ENCODE results near the gene KCTD18.

Gene KCTD18

DNA sequence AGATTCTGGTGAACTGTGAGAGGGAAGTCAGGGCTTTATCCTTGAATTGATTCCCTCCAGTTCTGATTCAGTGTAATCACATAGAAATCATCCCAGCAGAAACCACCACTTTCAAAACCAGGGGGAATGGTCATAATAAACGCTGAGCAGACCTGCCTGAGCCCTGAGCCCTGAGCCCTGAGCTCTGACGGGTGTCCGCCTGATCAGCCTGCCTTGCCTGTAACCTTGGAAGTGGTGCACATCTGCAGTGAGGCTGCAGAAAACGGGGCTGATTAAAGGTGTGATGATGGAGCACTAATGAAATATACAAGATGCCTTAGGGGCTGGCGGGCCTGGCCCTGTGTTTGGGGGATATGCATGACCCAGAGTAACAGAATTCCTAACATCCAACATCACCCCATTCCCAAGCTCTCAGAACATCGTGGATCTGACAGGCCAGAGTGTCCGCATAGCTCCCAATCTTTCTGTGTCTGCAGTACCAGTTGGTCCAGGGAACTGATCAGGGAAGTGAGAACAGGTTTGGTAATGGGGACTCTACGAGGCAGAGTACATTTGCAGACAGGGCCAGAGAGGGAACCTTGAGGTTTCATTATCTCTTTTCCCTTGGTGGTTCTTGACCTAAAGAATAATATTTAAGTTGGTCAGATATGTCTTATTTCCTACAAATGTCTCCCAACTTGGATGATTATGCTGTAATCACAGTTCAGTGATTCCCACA lies 37.8 kb downstream of the KCTD18 start:
- no peaks in the 10 kb centered on the region for H3K27me3 ChIP-seq
- H3K27ac ChIP-seq, result no peak overlapping the region
- no peaks in the 10 kb centered on the region for H3K4me1 ChIP-seq
- intact Hi-C loops (cut with DNase I; ENCODE audit: low total_unique reads), result no loop called here
- H3K4me3 ChIP-seq, result no peak overlapping the region
- TF ChIP-seq, protein P1, sequence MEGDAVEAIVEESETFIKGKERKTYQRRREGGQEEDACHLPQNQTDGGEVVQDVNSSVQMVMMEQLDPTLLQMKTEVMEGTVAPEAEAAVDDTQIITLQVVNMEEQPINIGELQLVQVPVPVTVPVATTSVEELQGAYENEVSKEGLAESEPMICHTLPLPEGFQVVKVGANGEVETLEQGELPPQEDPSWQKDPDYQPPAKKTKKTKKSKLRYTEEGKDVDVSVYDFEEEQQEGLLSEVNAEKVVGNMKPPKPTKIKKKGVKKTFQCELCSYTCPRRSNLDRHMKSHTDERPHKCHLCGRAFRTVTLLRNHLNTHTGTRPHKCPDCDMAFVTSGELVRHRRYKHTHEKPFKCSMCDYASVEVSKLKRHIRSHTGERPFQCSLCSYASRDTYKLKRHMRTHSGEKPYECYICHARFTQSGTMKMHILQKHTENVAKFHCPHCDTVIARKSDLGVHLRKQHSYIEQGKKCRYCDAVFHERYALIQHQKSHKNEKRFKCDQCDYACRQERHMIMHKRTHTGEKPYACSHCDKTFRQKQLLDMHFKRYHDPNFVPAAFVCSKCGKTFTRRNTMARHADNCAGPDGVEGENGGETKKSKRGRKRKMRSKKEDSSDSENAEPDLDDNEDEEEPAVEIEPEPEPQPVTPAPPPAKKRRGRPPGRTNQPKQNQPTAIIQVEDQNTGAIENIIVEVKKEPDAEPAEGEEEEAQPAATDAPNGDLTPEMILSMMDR (IDR thresholded peaks at IDR 0.05), result no peak
- no peaks in the 10 kb centered on the region for H3K9me3 ChIP-seq
- no peak for DNase-seq
- peaks cover 47 to 94% (median 54%) of the 10 kb centered on the region in 3 donors for H3K36me3 ChIP-seq

DNA sequence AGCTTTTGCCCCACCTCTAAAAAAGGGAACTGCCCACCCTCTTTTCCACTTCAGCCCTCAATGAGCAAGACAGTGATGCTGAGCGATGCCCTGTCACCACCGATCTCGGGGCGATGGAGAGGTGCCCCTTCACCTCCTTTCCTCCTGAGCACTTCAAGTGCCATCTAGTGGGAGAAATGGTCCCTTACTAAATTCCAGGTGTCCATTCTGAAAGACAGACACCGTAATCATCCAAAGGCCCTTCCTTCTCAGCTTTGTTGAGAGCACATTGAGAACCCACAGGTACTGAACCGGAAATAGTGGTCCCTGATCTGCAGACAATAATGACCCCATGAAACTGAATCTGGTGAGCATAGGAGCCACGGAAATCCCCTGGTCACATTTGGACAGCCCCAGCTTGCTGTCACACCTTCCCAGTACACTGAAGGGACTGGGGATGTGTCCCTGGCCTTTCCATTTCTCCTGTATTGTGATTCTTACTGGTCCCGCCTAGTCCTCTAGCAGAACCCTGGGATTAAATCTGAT lies 38.5 kb downstream of the KCTD18 start:
- H3K36me3 ChIP-seq, result peaks cover 48 to 87% (median 54%) of the 10 kb centered on the region in 3 donors
- no peaks in the 10 kb centered on the region for H3K27me3 ChIP-seq
- intact Hi-C loops (cut with DNase I; ENCODE audit: low total_unique reads), result no loop called here
- no peak overlapping the region for H3K4me3 ChIP-seq
- no peak for DNase-seq
- H3K27ac ChIP-seq, result no peak overlapping the region
- TF ChIP-seq, protein P1 (IDR thresholded peaks at IDR 0.05), result peak in 1 of 2 experiments; percentile 28
- H3K4me1 ChIP-seq, result no peaks in the 10 kb centered on the region
- H3K9me3 ChIP-seq, result no peaks in the 10 kb centered on the region

DNA sequence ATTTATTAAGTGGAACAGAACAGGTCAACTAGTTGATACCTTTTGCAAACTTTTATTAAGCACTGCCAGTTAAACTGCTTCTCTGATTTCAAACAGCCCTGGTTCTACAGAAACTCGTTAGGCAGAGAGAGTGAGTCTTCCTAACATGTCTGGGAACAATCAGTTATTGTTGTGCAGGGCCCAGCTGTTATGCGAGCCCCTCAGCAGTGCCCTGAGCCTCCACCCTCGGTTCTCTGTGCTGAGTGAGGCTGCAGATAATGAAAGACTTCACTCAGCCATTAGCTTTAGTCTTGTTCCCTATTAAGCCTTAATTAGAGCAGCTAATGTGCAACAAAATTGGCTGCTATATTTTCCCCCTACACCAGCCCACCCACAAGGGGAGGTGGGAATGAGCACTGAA lies 39.6 kb downstream of the KCTD18 start:
- TF ChIP-seq, protein P1 (IDR thresholded peaks at IDR 0.05), result no peak
- no peaks in the 10 kb centered on the region for H3K4me1 ChIP-seq
- H3K27me3 ChIP-seq, result no peaks in the 10 kb centered on the region
- H3K4me3 ChIP-seq, result no peak overlapping the region
- intact Hi-C loops (cut with DNase I; ENCODE audit: low total_unique reads), result no loop called here
- no peaks in the 10 kb centered on the region for H3K9me3 ChIP-seq
- no peak for DNase-seq
- peaks cover 48 to 75% (median 50%) of the 10 kb centered on the region in 3 donors for H3K36me3 ChIP-seq
- no peak overlapping the region for H3K27ac ChIP-seq

DNA sequence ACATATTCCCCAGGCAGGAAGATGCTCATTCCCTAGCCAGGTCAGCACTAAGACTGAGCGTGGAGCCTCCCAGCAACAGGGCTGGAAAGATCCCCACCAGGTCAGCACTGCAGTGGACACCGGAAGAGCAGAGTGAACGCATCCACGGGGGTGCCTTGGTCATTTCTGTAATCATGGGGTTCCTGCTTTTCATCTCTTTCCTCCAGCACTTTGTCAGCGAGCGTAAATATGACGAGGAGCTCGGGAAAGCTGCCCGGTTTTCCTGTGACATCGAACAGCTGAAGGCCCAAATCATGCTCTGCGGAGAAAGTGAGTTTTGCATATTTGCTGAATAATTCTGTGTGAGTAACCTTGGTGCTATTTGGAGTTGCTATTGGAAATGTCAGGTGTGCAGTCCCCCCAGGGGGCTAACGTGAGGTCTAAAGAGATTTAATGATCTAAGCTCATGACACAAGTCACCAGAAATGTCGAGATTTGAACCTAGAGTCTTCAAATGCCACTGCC lies 40.1 kb downstream of the KCTD18 start:
- peaks cover 43 to 70% (median 45%) of the 10 kb centered on the region in 3 donors for H3K36me3 ChIP-seq
- no peaks in the 10 kb centered on the region for H3K27me3 ChIP-seq
- H3K4me1 ChIP-seq, result no peaks in the 10 kb centered on the region
- no peak overlapping the region for H3K27ac ChIP-seq
- no peak for DNase-seq
- H3K4me3 ChIP-seq, result no peak overlapping the region
- intact Hi-C loops (cut with DNase I; ENCODE audit: low total_unique reads), result no loop called here
- TF ChIP-seq, protein P1 (IDR thresholded peaks at IDR 0.05), result no peak
- H3K9me3 ChIP-seq, result no peaks in the 10 kb centered on the region

DNA sequence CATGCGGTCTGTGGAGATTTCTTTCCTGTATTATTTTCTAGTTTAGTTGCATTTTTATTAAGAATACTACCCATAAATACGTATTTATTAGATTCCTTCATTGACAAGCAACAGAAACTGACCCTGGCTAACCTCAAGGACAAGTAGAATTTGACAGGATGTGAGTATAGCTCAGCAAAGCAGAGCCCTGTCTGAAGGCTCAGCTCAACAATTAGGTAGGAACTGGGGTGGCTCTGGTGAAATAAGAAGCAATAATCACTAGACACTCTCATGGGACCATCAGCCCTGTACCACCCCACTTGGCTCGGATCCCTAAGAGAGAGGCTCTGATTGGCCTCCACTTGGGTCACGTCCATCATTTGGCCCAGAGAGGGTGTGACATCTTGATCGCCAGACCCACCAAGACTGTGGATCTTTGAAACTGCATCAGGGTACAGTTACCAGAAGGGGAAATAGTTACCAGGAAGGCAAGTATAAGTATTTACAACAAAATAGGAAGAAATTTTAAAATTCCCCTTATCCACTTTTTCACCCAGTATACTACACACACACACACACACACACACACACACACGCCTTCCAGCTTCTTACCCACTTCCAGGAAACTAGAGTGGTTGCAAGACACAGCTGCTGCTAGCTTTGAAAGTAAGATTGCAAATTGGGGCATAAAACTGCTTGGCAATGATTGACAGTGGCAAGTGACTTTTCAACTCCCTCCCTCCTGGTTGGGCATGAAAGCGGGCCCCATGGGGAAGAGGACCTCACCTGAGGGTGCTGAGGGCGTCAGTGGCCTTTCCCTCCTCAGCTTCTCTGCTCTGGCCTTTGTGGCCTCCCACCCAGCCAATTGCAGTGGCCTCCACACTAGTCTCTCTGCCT lies 41.8 kb downstream of the KCTD18 start:
- Histone ChIP-seq H3K36me3 (peaks cover 40 to 64% (median 42%) of the 10 kb centered on the region in 3 donors), H3K4me3 (no peak overlapping the region)
- DNase-seq, result no peak

More for the DNA sequence above, 41.8 kb downstream of the KCTD18 start:
- TF ChIP-seq, protein P1 (IDR thresholded peaks at IDR 0.05), result no peak
- Histone ChIP-seq H3K9me3 (no peaks in the 10 kb centered on the region), H3K27me3 (no peaks in the 10 kb centered on the region), H3K27ac (no peak overlapping the region), H3K4me1 (no peaks in the 10 kb centered on the region)
- intact Hi-C loops (cut with DNase I; ENCODE audit: low total_unique reads), result no loop called here
